ENCODE measurements around the gene CCDC171. TPM values are rescaled to one million over a fixed set of nuclear protein-coding genes. Genes with fewer than 3 reads are reported as not detected.
"Not testable (repeated sequence)": the region's sequence is repeated elsewhere in the genome, so short reads cannot be mapped to it uniquely, and the experiment has no call there.

Gene CCDC171
- polyA plus RNA-seq, 1 experiment, result 0.81 TPM

DNA sequence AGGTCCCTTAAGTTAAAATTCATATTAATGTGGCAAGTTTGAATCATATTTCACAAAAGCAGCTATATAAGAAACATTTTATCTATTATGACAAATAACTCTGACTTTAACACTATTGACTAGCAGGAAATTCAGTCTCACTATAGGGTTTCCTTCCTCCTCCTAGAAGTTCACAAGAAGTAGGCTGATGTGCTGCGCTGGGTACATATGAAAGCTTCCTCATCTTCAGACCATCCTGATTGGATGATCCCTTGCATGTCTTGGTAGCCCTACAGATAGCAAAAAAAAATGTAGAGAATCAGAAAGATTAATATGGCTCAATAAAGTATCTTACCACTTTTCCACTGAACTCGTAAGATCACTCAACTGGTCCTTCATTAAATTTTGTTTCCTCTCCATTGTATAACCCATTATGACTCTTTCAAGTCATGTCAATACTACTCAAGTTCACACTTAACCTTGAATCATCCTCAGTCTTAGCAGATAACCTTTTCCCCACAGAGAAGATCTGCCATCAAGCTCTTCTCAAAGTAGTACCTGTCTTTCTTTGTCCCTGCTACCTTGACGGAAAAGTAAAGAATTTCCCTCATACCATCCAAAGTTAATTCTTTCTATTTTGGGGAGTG, 30.6 kb upstream of the CCDC171 start:
- H3K27ac ChIP-seq (ENCODE audit: low read depth, low read length), result no peak overlapping the region
- no peaks in the 10 kb centered on the region for H3K27me3 ChIP-seq (ENCODE audit: control insufficient read depth, insufficient read depth, low read length)
- H3K9me3 ChIP-seq (ENCODE audit: control insufficient read depth, insufficient read depth, low read length), result no peaks in the 10 kb centered on the region
- TF ChIP-seq, protein P1, sequence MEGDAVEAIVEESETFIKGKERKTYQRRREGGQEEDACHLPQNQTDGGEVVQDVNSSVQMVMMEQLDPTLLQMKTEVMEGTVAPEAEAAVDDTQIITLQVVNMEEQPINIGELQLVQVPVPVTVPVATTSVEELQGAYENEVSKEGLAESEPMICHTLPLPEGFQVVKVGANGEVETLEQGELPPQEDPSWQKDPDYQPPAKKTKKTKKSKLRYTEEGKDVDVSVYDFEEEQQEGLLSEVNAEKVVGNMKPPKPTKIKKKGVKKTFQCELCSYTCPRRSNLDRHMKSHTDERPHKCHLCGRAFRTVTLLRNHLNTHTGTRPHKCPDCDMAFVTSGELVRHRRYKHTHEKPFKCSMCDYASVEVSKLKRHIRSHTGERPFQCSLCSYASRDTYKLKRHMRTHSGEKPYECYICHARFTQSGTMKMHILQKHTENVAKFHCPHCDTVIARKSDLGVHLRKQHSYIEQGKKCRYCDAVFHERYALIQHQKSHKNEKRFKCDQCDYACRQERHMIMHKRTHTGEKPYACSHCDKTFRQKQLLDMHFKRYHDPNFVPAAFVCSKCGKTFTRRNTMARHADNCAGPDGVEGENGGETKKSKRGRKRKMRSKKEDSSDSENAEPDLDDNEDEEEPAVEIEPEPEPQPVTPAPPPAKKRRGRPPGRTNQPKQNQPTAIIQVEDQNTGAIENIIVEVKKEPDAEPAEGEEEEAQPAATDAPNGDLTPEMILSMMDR (IDR thresholded peaks at IDR 0.05; ENCODE audit: low read depth, low read length), result no peak
- ChIA-PET POLR2A (no interaction called here), CTCF (interaction anchor here (0.6 to 1.0 kb wide), 2 partner anchors 11 to 193 kb away, joined by 3 read pairs; no protein-coding TSS in a partner anchor)
- no peak for DNase-seq (ENCODE audit: low read depth, low spot score)
- H3K4me3 ChIP-seq (ENCODE audit: low read depth, low read length), result no peak overlapping the region

DNA sequence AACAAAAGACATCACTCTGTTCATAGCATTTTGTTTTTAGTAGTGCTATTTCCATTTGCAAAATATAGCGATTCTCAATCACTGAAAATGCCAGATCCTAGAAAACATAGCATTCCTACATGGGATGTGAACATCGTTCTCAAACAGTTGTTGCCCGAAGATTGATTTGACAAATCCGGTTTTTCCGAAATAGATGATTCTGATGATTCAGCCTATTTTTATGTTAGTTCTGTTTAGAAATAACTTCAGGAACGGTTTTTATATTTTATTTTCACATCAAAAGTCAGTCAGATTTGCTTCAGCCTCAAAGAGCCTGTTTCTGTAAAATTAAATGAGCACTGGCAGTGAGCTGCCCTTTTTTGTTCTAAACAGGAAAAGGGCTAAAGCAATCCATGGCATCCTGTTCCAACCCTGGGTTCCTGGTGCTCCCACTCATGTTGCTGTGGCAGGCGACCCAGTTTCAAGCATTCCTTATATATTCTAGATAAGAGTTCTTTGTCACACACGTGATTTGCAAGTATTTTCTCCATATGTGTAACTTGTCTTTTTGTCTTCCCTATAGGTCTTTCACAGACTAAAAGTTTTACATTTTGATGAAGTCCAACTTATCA, 27.9 kb upstream of the CCDC171 start:
- no peaks in the 10 kb centered on the region for H3K9me3 ChIP-seq (ENCODE audit: control insufficient read depth, insufficient read depth, low read length)
- ChIA-PET POLR2A (no interaction called here), CTCF (no interaction called here)
- H3K4me3 ChIP-seq (ENCODE audit: low read depth, low read length), result no peak overlapping the region
- TF ChIP-seq, protein P1 (IDR thresholded peaks at IDR 0.05; ENCODE audit: low read depth, low read length), result no peak
- no peak for DNase-seq (ENCODE audit: low read depth, low spot score)
- H3K27ac ChIP-seq (ENCODE audit: low read depth, low read length), result no peak overlapping the region
- H3K27me3 ChIP-seq (ENCODE audit: control insufficient read depth, insufficient read depth, low read length), result no peaks in the 10 kb centered on the region

DNA sequence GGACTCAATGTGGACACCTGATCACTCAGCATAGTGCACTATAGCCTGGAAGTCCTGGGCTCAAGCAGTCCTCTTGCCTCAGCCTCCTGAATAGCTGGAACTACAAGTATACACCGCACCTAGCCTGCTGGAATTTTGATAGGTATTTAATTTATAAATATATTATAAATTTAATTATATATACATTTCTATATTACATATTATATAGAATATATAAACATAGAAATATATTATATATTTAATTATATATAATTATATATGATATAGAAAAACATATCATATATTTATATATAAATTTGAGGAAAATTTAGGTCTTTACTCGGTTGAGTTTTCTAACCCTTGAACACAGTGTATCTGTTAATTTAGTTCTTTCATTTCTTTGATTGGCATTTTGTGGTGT, 26.9 kb upstream of the CCDC171 start:
- Histone ChIP-seq H3K9me3 (ENCODE audit: control insufficient read depth, insufficient read depth, low read length) (no peaks in the 10 kb centered on the region), H3K4me3 (ENCODE audit: low read depth, low read length) (no peak overlapping the region), H3K27me3 (ENCODE audit: control insufficient read depth, insufficient read depth, low read length) (no peaks in the 10 kb centered on the region), H3K27ac (ENCODE audit: low read depth, low read length) (no peak overlapping the region)
- DNase-seq (ENCODE audit: low read depth, low spot score), result no peak
- TF ChIP-seq, protein P1 (IDR thresholded peaks at IDR 0.05; ENCODE audit: low read depth, low read length), result no peak
- CTCF ChIA-PET, result no interaction called here
- POLR2A ChIA-PET, result no interaction called here

- H3K4me3 ChIP-seq (ENCODE audit: low read depth, low read length); POLR2A ChIA-PET; H3K9me3 ChIP-seq (ENCODE audit: control insufficient read depth, insufficient read depth, low read length); DNase-seq (ENCODE audit: low read depth, low spot score); H3K27ac ChIP-seq (ENCODE audit: low read depth, low read length); H3K27me3 ChIP-seq (ENCODE audit: control insufficient read depth, insufficient read depth, low read length); CTCF ChIA-PET: not testable (repeated sequence)
Measured at GRCh38 chr9:15527035-15527434, 25.8 kb upstream of the CCDC171 start.

GRCh38 chr9:15529566-15530324, 23.1 kb upstream of the CCDC171 start:
- TF ChIP-seq, protein P1 (IDR thresholded peaks at IDR 0.05; ENCODE audit: low read depth, low read length), result no peak
- no peaks in the 10 kb centered on the region; the same call in 1 of the 2 replicates for H3K9me3 ChIP-seq (ENCODE audit: control insufficient read depth, insufficient read depth, low read length)
- POLR2A ChIA-PET, result no interaction called here
- no peak overlapping the region for H3K27ac ChIP-seq (ENCODE audit: low read depth, low read length)
- CTCF ChIA-PET, result no interaction called here
- no peak overlapping the region for H3K4me3 ChIP-seq (ENCODE audit: low read depth, low read length)
- no peak for DNase-seq (ENCODE audit: low read depth, low spot score)
- no peaks in the 10 kb centered on the region for H3K27me3 ChIP-seq (ENCODE audit: control insufficient read depth, insufficient read depth, low read length)
